Tibial nerve (tissue), 4 donors: Measurements from ENCODE around the gene DLX2. TPM values are rescaled to one million over a fixed set of nuclear protein-coding genes. Genes with fewer than 3 reads are reported as not detected.

Source experiments
- DNase-seq, 2 donors: peaks; one replicate each; pipeline ENCODE4 v3.0.0-alpha.2; 2019; ENCODE audit warnings: low spot score in 2 of 2
- H3K27ac ChIP-seq, 4 donors: fragments of 200-600 bp; sonication (generic) in 3 of 4; one replicate each; pipeline ENCODE4 v1.5.1; 2017 to 2019; ENCODE audit warnings: mild to moderate bottlenecking in 1 of 4
- H3K27me3 ChIP-seq, 2 donors: fragments of 200-600 bp; sonication (generic) in 1 of 2; one replicate each; pipeline versions ENCODE4 v1.5.1 to v1.6.0; 2017 to 2019
- H3K36me3 ChIP-seq, 3 donors: fragments of 200-600 bp; sonication (generic); one replicate each; pipeline ENCODE4 v1.5.1; 2018 to 2019
- H3K4me1 ChIP-seq, 4 donors: fragments of 200-600 bp; sonication (generic) in 3 of 4; one replicate each; pipeline ENCODE4 v1.5.1; 2017 to 2019
- H3K4me3 ChIP-seq, 4 donors: fragments of 200-600 bp; sonication (generic) in 3 of 4; one replicate each; pipeline ENCODE4 v1.5.1; 2017 to 2019; ENCODE audit warnings: mild to moderate bottlenecking in 1 of 4, moderate library complexity in 1 of 4
- H3K9me3 ChIP-seq, 4 donors: fragments of 200-600 bp; sonication (generic) in 3 of 4; one replicate each; pipeline ENCODE4 v1.5.1; 2017 to 2019
- CTCF ChIP-seq, 5 experiments: fragments of 200-600 bp in 3 of 5; fragments of 450-650 bp in 2 of 5; sonication (generic) in 3 of 5; IDR thresholded peaks; one replicate each; pipeline ENCODE4 v1.5.1; 2016 to 2019; ENCODE audit warnings: antibody characterized with exemption in 5 of 5, mild to moderate bottlenecking in 3 of 5, moderate library complexity in 2 of 5
- EP300 ChIP-seq, 2 donors: sonication (generic); formaldehyde crosslinking; IDR thresholded peaks; one replicate each; pipeline ENCODE4 v1.6.1; 2017; ENCODE audit warnings: antibody characterized with exemption in 2 of 2, mild to moderate bottlenecking in 1 of 2
- POLR2A ChIP-seq, 2 donors: fragments of 450-650 bp; IDR thresholded peaks; one replicate each; pipeline ENCODE4 v1.6.1; 2017; ENCODE audit warnings: antibody characterized with exemption in 2 of 2, mild to moderate bottlenecking in 2 of 2, moderate library complexity in 2 of 2
- WGBS, 2 donors: methylation state at CpG; one replicate each; pipeline ENCODE4 v1.1.5; 2018; 5-methylcytosine and 5-hydroxymethylcytosine counted together
- total RNA-seq, 4 donors: library from RNA; depleted of rRNA; stranded (reverse); fragments of >200 nt; gene quantifications; one replicate each; pipeline ENCODE4 v1.1.0, GENCODE V29; 2016

The DLX2 gene
- total RNA-seq, 4 donors from 2014 or later = not detected

- no peak overlapping the region for H3K27ac ChIP-seq
- peaks cover 0 to 62% (median 30%) of the 10 kb centered on the region in 4 donors for H3K4me1 ChIP-seq
- H3K9me3 ChIP-seq = no peaks in the 10 kb centered on the region
- no peak for DNase-seq
- H3K36me3 ChIP-seq = peaks cover 0 to 4% (median 0%) of the 10 kb centered on the region in 3 donors
- H3K27me3 ChIP-seq = peaks cover 14 to 90% of the 10 kb centered on the region in 2 donors
- WGBS, 2 donors = 33 to 37% methylated on average over 23 of the region's 23 CpGs
- TF ChIP-seq EP300 (IDR thresholded peaks at IDR 0.05) (no peak), CTCF (IDR thresholded peaks at IDR 0.05) (no peak), POLR2A (IDR thresholded peaks at IDR 0.05) (no peak)
- no peak overlapping the region for H3K4me3 ChIP-seq
Observed at GRCh38 chr2:172083628-172084394, 18.9 kb downstream of the DLX2 start.

- H3K4me3 ChIP-seq = no peak overlapping the region
- H3K9me3 ChIP-seq = no peaks in the 10 kb centered on the region
- peaks cover 0 to 54% (median 30%) of the 10 kb centered on the region in 4 donors for H3K4me1 ChIP-seq
- TF ChIP-seq EP300 (IDR thresholded peaks at IDR 0.05) = no peak
- no peak for TF ChIP-seq POLR2A (IDR thresholded peaks at IDR 0.05)
- no peak for TF ChIP-seq CTCF (IDR thresholded peaks at IDR 0.05)
- no peak for DNase-seq
- WGBS, 2 donors = 16 to 20% methylated on average over 32 to 41 of the region's 42 CpGs
- H3K36me3 ChIP-seq = peaks cover 0 to 4% (median 0%) of the 10 kb centered on the region in 3 donors
- no peak overlapping the region for H3K27ac ChIP-seq
- H3K27me3 ChIP-seq = peaks cover 14 to 82% of the 10 kb centered on the region in 2 donors
Observed at GRCh38 chr2:172082944-172083627, 19.6 kb downstream of the DLX2 start.

- TF ChIP-seq POLR2A (IDR thresholded peaks at IDR 0.05) (no peak), CTCF (IDR thresholded peaks at IDR 0.05) (no peak), EP300 (IDR thresholded peaks at IDR 0.05) (no peak)
- Histone ChIP-seq H3K27ac (no peak overlapping the region), H3K4me3 (no peak overlapping the region), H3K4me1 (peaks cover 0 to 48% (median 30%) of the 10 kb centered on the region in 4 donors), H3K9me3 (no peaks in the 10 kb centered on the region), H3K27me3 (peaks cover 9 to 75% of the 10 kb centered on the region in 2 donors), H3K36me3 (peaks cover 0 to 4% (median 0%) of the 10 kb centered on the region in 3 donors)
- 42 to 53% methylated on average over 14 of the region's 14 CpGs for WGBS, 2 donors
- no peak for DNase-seq
Observed at GRCh38 chr2:172082105-172082943, 20.4 kb downstream of the DLX2 start.

- Histone ChIP-seq H3K4me3 (no peak overlapping the region), H3K27me3 (peaks cover 7 to 66% of the 10 kb centered on the region in 2 donors)
Observed at GRCh38 chr2:172081221-172082022, 21.3 kb downstream of the DLX2 start.

More at GRCh38 chr2:172081221-172082022, 21.3 kb downstream of the DLX2 start:
- Histone ChIP-seq H3K27ac (no peak overlapping the region), H3K9me3 (no peaks in the 10 kb centered on the region), H3K4me1 (peaks cover 0 to 39% (median 22%) of the 10 kb centered on the region in 4 donors), H3K36me3 (peaks cover 0 to 4% (median 0%) of the 10 kb centered on the region in 3 donors)
- DNase-seq = no peak
- TF ChIP-seq CTCF (IDR thresholded peaks at IDR 0.05) (no peak), EP300 (IDR thresholded peaks at IDR 0.05) (no peak), POLR2A (IDR thresholded peaks at IDR 0.05) (no peak)
- 38 to 40% methylated on average over 30 to 35 of the region's 36 CpGs for WGBS, 2 donors
